ENCODE results near the gene TIMM17B.
"Not testable (repeated sequence)": the region's sequence is repeated elsewhere in the genome, so short reads cannot be mapped to it uniquely, and the experiment has no call there.

TIMM17B gene

GRCh38 chrX:48893556-48894348 is 3.8 kb downstream of the TIMM17B start:
- no peak for DNase-seq (ENCODE audit: low spot score)

- no peak for DNase-seq (ENCODE audit: low spot score)
Measured at GRCh38 chrX:48892896-48893295, 4.7 kb downstream of the TIMM17B start.

- DNase-seq (ENCODE audit: low spot score): peak; percentile 78
Measured at GRCh38 chrX:48891402-48892288, 5.9 kb downstream of the TIMM17B start.

- DNase-seq (ENCODE audit: low spot score): no peak
Measured at GRCh38 chrX:48890934-48891401, 6.6 kb downstream of the TIMM17B start.

GRCh38 chrX:48890296-48890925 is 7.2 kb downstream of the TIMM17B start:
- DNase-seq (ENCODE audit: low spot score): no peak

- not testable (repeated sequence) for DNase-seq (ENCODE audit: low spot score)
Measured at GRCh38 chrX:48886586-48886985, 11.0 kb downstream of the TIMM17B start.

- no peak for DNase-seq (ENCODE audit: low spot score)
Measured at GRCh38 chrX:48883729-48884128, 13.8 kb downstream of the TIMM17B start.

- not testable (repeated sequence) for DNase-seq (ENCODE audit: low spot score)
Measured at GRCh38 chrX:48876944-48877343, 20.6 kb downstream of the TIMM17B start.

GRCh38 chrX:48872017-48872416 is 25.6 kb downstream of the TIMM17B start:
- DNase-seq (ENCODE audit: low spot score): not testable (repeated sequence)

- no peak for DNase-seq (ENCODE audit: low spot score)
Measured at GRCh38 chrX:48864210-48864609, 33.4 kb downstream of the TIMM17B start.

- DNase-seq (ENCODE audit: low spot score): no peak
Measured at GRCh38 chrX:48854898-48855297, 42.7 kb downstream of the TIMM17B start.

- DNase-seq (ENCODE audit: low spot score): not testable (repeated sequence)
Measured at GRCh38 chrX:48854121-48854804, 43.3 kb downstream of the TIMM17B start.

- not testable (repeated sequence) for DNase-seq (ENCODE audit: low spot score)
Measured at GRCh38 chrX:48853494-48853893, 44.1 kb downstream of the TIMM17B start.

- no peak for DNase-seq (ENCODE audit: low spot score)
Measured at GRCh38 chrX:48852857-48853256, 44.7 kb downstream of the TIMM17B start.

GRCh38 chrX:48848847-48849246 is 48.7 kb downstream of the TIMM17B start:
- no peak for DNase-seq (ENCODE audit: low spot score)

Data from left forelimb (tissue), 1 donor.